Stimulated activated CD8-positive, alpha-beta memory T cell treated with anti-CD3 and anti-CD28 coated beads, Interleukin-15, amount 100 ng/mL, for 4 hours (primary cell): ENCODE data around the gene ZBTB17.
A peak's percentile ranks its signal among the peaks of the same experiment; 100 is the strongest.
"Not testable (repeated sequence)": the region's sequence is repeated elsewhere in the genome, so short reads cannot be mapped to it uniquely, and the experiment has no call there.

Experiments used
- DNase-seq, 2 donors: peaks; one replicate each; pipeline ENCODE4 v3.0.0-alpha.2; 2020; ENCODE audit warnings: low read depth in 2 of 2

Gene ZBTB17

DNA sequence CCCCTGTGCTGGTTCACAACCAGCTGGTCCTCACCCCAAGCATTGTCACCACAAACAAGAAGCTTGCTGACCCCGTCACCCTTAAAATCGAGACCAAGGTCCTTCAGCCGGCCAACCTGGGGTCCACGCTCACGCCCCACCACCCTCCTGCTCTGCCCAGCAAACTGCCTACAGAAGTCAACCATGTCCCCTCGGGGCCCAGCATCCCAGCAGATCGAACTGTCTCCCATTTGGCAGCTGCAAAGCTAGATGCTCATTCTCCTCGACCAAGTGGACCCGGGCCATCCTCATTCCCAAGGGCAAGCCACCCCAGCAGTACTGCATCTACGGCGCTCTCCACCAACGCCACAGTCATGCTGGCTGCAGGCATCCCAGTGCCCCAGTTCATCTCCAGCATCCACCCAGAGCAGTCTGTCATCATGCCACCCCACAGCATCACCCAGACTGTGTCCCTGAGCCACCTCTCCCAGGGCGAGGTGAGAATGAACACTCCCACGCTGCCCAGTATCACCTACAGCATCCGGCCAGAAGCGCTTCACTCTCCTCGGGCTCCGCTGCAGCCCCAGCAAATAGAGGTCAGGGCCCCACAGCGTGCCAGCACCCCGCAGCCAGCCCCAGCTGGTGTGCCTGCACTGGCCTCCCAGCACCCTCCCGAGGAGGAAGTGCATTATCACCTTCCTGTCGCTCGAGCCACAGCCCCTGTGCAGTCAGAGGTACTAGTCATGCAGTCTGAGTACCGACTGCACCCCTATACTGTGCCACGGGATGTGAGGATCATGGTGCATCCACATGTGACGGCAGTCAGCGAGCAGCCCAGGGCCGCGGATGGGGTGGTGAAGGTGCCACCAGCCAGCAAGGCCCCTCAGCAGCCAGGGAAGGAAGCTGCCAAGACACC is 40.6 kb downstream of the ZBTB17 start:
- no peak for DNase-seq

DNA sequence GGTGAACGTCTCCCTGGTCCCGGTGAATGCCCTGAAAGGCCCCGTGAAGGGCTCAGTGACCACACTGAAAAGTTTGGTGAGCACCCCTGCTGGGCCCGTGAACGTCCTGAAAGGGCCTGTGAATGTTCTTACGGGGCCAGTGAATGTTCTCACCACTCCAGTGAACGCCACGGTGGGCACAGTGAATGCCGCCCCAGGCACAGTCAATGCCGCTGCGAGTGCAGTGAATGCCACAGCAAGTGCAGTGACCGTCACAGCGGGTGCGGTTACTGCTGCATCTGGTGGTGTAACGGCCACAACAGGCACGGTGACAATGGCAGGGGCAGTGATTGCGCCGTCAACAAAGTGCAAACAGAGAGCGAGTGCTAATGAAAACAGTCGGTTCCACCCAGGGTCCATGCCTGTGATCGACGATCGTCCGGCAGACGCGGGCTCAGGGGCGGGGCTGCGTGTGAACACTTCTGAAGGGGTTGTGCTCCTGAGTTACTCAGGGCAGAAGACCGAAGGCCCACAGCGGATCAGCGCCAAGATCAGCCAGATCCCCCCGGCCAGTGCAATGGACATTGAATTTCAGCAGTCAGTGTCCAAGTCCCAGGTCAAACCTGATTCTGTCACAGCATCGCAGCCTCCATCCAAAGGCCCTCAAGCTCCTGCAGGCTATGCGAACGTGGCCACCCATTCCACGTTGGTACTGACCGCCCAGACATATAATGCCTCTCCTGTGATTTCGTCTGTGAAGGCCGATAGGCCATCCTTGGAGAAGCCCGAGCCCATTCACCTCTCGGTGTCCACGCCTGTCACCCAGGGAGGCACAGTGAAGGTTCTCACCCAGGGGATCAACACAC is 41.5 kb downstream of the ZBTB17 start:
- DNase-seq: no peak

DNA sequence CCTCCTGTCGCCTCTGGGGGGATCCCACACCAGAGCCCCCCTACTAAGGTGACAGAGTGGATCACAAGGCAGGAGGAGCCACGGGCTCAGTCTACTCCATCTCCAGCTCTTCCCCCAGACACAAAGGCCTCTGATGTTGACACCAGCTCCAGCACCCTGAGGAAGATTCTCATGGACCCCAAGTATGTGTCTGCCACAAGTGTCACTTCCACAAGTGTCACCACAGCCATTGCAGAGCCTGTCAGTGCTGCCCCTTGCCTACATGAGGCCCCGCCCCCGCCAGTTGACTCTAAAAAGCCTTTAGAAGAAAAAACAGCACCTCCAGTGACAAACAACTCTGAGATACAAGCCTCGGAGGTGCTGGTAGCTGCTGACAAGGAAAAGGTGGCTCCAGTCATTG is 42.2 kb downstream of the ZBTB17 start:
- DNase-seq: no peak

DNA sequence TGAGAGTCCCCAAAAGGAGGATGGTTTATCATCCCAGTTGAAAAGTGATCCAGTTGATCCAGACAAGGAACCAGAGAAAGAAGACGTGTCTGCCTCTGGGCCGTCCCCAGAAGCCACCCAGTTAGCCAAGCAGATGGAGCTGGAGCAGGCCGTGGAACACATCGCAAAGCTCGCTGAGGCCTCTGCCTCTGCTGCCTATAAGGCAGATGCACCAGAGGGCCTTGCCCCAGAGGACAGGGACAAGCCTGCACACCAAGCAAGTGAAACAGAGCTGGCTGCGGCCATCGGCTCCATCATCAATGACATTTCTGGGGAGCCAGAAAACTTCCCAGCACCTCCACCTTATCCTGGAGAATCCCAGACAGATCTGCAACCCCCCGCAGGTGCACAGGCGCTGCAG is 43.3 kb downstream of the ZBTB17 start:
- DNase-seq: no peak

DNA sequence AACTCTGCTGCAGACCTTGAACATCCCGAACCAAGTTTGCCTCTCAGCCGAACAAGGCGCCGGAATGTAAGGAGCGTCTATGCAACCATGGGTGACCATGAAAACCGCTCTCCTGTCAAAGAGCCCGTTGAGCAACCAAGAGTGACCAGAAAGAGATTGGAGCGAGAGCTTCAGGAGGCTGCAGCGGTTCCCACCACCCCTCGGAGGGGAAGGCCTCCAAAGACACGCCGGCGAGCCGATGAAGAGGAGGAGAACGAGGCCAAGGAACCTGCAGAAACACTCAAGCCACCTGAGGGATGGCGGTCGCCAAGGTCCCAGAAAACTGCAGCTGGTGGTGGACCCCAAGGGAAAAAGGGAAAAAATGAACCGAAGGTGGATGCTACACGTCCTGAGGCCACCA is 44.0 kb downstream of the ZBTB17 start:
- no peak for DNase-seq

DNA sequence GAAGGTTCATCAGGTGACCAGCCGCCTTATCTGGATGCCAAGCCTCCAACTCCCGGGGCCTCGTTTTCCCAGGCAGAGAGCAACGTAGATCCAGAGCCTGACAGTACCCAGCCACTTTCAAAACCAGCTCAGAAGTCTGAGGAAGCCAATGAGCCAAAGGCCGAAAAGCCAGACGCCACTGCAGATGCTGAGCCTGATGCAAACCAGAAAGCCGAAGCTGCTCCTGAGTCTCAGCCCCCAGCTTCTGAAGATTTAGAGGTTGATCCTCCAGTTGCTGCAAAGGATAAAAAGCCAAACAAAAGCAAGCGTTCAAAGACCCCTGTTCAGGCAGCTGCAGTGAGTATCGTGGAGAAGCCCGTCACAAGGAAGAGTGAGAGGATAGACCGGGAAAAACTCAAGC is 44.5 kb downstream of the ZBTB17 start:
- DNase-seq: no peak

DNA sequence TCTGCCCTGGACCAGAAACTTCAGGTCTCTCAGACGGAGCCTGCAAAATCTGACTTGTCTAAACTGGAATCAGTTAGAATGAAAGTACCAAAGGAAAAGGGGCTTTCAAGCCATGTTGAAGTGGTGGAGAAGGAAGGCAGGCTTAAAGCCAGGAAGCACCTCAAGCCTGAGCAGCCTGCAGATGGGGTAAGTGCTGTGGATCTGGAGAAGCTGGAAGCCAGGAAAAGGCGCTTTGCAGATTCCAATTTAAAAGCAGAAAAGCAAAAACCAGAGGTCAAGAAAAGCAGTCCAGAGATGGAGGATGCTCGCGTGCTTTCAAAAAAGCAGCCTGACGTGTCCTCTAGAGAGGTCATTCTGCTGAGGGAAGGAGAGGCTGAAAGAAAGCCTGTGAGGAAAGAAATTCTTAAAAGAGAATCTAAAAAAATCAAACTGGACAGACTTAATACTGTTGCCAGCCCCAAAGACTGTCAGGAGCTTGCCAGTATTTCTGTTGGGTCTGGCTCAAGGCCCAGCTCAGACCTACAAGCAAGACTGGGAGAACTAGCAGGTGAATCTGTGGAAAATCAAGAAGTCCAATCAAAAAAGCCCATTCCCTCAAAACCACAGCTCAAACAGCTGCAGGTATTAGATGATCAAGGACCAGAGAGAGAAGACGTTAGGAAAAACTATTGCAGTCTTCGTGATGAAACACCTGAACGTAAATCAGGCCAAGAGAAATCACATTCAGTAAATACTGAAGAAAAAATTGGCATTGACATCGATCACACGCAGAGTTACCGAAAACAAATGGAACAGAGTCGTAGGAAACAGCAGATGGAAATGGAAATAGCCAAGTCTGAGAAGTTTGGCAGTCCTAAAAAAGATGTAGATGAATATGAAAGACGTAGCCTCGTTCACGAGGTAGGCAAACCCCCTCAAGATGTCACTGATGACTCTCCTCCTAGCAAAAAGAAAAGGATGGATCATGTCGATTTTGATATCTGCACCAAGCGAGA is 46.6 kb downstream of the ZBTB17 start:
- no peak for DNase-seq

DNA sequence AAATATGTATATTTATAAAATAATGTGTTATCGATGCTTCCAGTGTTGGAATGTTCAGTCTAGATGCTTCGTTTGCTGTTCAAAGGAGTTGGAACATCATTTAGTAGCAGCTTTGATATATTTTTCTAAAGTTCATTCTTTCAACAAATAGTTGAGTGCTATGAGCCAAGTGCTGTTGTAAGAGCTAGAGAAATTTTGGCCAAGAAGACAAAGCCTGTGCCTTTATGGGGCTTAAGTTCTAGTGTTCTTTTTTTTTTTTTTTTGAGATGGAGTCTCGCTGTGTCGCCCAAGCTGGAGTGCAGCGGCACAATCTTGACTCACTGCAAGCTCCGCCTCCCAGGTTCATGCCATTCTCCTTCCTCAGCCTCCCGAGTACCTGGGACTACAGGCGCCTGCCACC is 49.5 kb downstream of the ZBTB17 start:
- DNase-seq: not testable (repeated sequence)

DNA sequence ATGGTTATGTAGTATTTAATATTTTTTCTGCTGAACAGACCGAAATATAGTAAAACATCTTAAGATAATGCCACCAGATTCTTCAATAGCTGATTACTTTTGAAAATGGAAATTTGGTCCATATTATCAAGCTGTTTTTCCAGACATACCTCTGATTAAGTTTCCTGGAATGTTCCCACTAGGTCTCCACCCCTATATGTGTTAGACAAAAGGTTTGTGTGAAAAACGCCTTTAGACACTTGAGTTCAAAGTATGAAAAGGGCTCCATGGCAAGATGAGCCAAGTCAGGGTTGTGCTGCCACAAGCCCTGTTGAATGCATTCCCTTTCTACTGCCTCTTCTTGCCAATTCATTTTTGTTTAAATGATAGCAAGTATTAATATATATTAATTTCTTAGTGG is 52.7 kb downstream of the ZBTB17 start:
- no peak for DNase-seq

DNA sequence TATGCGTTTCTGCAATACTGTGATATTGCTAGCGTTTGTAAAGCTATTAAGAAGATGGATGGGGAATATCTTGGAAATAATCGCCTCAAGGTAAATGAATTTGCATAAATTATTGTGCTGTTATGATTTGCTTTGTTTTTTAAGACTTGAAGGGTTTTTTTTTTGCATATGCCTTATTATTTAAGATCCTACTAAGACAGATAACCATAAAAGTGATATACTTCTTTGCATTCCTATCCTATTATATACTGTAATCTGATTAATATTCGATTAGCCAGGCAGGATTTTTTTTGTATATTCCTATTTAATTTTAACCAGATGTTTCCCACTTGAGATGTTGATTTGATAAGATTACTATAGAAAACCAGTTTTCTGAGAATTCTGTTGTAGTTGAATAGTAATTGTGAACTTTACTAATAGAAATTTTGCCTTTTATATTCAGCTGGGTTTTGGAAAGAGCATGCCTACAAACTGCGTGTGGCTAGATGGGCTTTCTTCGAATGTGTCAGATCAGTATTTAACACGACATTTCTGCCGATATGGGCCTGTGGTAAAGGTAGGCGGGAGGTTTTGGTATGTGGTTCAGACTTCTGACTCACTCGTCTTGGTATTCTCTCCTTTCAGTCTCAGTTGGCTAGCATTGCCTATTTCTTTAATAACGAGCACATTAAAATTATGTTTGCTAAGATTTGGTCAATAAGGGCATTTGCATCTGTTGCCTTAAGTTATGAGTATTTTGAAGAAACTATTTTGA is 56.8 kb downstream of the ZBTB17 start:
- DNase-seq: peak; percentile 32 to 53

DNA sequence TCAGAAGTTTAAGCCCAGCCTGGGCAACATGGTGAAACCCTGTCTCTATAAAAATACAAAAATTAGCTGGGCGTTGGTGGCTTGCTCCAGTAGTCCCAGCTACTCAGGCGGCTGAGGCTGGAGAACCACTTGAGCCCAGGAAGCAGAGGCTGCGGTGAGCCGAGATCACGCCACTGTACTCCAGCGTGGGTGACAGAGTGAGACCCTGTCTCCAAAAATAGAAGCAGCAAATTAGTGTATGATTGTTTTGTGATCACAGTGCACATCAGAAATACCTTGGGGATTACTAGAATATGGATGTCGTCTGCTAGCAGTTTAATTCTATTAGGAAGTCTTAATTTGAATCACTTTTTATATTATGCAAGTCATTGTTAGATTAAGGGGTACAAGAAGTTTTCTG is 59.0 kb downstream of the ZBTB17 start:
- no peak for DNase-seq

DNA sequence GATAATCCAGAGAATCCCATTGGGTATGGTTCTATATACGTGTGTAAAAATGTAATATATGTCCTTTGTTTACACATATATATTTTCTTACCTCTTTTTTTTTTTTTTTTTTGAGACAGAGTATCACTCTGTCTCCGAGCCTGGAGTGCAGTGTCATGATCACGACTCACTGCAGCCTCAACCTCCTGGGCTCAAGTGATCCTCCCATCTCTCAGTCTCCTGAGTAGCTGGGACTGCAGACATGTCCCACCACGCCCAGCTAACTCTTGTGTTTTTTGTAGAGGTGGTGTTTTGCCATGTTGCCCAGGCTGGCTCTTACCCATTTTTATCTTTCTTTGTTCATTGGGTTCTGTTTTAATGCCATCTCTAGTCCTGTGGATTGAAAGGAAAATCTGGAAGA is 59.5 kb downstream of the ZBTB17 start:
- no peak for DNase-seq

DNA sequence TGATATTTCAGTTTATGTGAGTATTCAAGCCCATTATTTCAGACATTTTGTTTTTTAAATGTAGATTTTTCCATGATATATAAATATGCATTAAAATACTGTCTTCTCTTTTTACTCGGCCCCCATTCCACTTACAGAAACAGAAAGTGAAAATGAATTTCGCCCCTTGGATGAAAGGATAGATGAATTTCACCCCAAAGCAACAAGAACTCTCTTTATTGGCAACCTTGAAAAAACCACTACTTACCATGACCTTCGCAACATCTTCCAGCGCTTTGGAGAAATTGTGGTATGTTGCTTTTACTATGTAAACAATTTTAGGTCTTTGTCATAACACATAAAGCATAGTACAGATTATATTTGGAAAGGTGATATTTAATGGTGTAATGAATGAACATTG is 59.9 kb downstream of the ZBTB17 start:
- DNase-seq: no peak

DNA sequence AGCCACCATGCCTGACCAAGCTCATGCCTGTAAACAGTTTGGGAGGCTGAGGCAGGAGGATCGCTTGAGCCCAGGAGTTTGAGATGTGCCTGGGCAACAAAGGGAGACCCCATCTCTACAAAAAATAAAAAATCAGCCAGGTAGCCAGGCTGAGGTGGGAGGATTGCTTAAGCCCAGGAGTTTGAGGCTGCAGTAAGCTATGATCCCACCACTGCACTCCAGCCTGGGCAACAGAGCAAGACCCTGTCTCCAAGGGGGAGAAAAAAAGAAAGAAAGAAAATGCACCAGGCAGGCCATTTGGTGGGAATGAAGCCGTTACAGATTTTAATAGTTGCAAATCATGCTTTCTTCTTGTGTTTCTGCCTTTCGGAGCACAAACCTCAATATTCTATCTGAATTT is 62.3 kb downstream of the ZBTB17 start:
- DNase-seq: not testable (repeated sequence)

DNA sequence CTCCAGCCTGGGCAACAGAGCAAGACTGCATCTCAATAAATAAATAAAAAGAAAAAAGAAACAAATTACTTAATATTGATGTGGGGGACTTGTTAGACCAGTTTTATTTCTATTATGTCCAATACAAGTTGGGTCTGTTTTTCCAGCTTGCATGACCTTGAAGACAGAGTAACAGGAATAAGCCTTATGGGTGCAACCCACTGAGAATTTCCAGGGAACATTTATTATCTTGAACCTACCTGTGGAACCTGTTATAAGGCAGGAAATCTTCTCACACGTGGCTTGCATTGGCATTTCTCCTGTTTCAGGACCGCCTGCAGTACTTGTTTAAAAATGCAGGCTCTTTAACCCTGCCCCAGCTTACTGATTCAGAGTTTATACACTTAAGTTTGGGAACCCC is 64.0 kb downstream of the ZBTB17 start:
- DNase-seq: no peak

DNA sequence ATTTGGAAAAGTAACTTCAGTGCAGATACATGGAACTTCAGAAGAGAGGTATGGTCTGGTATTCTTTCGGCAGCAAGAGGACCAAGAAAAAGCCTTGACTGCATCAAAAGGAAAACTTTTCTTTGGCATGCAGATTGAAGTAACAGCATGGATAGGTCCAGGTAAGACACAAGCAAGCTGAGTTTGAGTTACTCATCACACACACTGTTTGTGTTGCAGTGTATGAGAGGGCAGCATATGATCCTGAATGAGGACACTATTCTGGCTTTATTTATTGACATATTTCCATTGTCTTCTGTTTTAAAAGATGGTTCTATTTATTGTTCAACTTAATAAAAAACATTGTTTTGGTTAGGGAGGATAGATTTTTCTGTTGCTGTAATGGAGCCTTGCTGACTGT is 64.8 kb downstream of the ZBTB17 start:
- DNase-seq: no peak

DNA sequence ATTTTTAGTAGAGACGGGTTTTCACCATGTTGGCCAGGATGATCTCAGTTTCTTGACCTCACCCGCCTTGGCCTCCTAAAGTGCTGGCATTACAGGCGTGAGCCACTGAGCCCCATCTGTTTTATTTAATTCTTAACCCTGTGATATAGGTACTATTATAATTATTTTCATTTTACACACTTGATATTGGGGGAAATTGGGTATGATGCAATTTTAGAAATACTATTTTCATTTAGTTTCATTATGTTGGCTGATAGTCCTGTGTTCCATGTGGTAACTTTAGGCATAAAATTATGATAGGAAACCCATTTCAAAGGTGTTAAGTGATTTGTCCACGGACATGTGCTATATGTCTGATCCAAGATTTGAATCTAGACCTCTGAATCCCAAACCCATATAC is 67.3 kb downstream of the ZBTB17 start:
- no peak for DNase-seq

DNA sequence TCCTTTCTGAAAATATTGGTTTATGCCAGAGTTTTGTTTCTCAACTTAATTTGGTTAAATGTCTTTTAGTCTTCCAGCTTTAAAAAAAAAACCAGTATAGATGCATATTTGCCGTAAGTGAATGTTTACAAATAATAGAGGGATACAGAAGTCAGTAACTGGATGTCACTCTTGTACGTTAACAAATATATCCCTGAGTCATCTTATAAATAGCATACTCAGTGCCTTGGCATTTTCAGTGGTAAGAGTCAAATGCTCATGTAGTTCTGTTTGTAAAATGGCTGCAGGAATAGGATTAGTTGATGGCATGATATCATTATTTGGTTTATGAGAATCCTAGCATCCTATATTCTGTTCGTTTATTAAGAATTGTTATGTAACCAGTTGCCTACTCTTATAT is 73.0 kb downstream of the ZBTB17 start:
- DNase-seq: no peak

DNA sequence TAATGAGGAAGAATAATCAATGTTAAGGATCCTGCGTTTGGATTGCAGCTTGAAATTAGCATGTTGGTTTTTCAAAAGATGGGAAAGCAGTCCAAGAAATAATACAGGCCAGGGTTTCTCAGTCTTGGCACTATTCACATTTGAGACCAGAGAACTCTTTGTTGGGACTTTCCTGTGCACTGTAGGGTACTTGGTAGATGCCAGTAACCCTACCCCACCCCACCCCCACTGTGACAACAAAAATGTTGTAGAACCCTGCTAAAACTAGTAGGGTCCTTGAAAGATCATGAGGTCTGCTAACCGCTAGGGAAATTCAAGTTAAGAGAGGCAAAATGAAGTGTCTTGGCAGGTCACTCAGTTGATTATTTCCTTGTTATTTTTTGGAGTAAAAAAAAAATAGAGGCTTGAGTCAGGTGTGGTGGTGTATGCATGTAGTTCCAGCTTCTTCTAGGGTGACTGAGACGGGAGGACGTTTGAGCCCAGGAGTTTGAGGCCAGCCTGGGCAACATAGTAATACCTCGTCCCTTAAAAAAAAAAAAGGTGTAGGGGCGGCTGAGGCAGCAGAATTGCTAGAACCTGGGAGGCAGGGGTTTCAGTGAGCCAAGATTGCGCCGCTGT is 75.1 kb downstream of the ZBTB17 start:
- DNase-seq: no peak

DNA sequence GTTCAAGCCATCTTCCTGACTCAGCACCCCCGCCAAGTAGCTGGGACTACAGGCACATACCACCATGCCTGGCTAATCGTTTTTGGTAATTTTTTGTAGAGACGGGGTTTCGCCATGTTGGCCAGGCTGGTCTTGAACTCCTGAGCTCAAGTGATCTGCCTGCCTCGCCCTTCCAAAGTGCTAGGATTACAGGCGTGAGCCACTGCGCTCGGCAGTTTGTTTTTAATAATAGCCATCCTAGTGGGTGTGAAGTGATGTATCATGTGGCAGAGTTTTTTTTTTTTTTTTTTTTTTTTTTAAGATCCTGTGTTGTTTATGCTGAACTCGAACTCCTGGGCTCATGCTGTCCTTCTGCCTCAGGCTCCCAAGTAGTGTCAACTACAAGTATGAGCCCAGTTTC is 76.6 kb downstream of the ZBTB17 start:
- DNase-seq: no peak
